HG02970 (cell line): ENCODE results near the gene IPO13.

Source experiments
- ATAC-seq: cut with Tn5 transposase; IDR thresholded peaks from one replicate; pipeline ENCODE4 v1.9.1; 2021; ENCODE audit warnings: mild to moderate bottlenecking, moderate library complexity, moderate number of reproducible peaks; ENCODE audit not compliant: unreplicated experiment, low FRiP score

IPO13 gene

DNA sequence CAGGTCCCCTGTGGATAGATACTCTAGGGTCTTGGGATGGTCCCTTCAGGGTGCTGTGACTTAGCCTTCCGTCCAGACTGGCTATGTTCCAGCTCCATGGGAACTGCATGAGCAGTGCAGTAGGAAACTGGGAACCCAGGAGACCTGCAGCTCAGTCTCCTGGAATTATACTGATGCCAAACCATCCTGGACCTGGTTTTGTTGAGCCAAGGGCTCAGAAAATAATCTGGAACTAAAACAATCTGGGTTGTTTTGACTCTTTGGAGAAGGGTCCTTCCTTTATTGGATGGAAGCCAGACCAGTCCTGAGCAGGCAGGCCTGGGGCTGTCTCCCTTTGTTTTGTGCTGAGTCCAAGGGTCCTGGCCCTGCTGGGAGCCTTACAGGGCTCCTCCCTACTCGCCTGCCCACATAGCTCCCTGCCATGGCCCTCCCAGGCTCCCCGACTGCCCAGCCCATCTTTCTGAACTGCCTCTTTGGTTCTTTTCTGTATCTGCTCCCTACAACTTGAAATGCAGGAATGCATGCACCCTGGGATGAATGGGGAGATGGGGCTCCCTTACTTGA, 1.2 kb downstream of the IPO13 start:
- no peak for ATAC-seq

DNA sequence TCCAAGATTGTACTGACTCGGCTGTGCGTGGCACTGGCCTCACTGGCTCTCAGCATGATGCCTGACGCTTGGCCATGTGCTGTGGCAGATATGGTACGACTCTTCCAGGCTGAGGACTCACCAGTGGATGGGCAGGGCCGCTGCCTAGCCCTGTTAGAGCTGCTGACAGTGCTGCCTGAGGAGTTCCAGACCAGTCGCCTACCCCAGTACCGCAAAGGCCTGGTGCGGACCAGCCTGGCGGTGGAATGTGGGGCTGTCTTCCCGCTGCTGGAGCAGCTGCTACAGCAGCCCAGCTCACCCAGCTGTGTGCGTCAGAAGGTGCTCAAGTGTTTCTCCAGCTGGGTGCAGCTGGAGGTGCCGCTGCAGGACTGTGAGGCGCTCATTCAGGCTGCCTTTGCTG, 2.9 kb downstream of the IPO13 start:
- ATAC-seq, result no peak

GRCh38 chr1:43951021-43951985, 4.6 kb downstream of the IPO13 start:
- no peak for ATAC-seq

GRCh38 chr1:43952731-43953346, 6.1 kb downstream of the IPO13 start:
- ATAC-seq, result no peak

DNA sequence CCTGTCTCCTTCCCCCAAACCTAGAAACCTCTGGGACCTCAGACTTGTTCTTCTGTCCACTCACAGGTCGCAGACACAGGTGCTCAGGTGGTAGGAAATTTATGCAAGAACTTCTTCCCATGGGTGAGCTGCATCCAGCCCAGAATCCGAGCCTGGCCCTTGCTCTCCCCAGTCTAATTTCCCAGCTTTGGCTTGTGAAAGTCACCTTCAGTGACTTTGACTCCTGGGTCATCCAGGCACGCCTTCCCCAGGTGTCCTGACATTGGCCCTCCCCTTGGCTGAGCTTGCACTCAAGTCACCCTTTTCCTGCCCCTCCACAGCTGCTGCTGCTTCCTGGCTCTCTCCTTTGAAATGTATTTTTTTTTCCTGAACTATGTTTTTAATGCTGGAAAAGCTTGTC, 6.6 kb downstream of the IPO13 start:
- no peak for ATAC-seq

GRCh38 chr1:43954036-43954435, 7.3 kb downstream of the IPO13 start:
- ATAC-seq, result no peak

DNA sequence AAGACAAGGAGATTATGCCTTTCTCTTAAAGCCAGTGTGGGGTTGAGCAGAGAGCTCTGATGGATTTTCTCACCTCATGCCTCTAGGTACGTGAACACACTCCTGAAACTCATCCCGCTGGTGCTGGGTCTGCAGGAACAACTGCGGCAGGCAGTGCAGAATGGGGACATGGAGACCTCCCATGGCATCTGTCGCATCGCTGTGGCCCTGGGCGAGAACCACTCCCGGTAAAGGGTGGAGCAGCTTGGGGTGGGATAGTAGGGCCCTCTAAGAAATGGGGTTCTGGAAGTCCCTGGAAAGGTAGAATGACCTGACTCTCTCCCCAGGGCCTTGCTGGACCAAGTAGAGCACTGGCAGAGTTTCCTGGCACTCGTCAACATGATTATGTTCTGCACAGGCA, 9.5 kb downstream of the IPO13 start:
- no peak for ATAC-seq

GRCh38 chr1:43957407-43958040, 10.8 kb downstream of the IPO13 start:
- no peak for ATAC-seq

DNA sequence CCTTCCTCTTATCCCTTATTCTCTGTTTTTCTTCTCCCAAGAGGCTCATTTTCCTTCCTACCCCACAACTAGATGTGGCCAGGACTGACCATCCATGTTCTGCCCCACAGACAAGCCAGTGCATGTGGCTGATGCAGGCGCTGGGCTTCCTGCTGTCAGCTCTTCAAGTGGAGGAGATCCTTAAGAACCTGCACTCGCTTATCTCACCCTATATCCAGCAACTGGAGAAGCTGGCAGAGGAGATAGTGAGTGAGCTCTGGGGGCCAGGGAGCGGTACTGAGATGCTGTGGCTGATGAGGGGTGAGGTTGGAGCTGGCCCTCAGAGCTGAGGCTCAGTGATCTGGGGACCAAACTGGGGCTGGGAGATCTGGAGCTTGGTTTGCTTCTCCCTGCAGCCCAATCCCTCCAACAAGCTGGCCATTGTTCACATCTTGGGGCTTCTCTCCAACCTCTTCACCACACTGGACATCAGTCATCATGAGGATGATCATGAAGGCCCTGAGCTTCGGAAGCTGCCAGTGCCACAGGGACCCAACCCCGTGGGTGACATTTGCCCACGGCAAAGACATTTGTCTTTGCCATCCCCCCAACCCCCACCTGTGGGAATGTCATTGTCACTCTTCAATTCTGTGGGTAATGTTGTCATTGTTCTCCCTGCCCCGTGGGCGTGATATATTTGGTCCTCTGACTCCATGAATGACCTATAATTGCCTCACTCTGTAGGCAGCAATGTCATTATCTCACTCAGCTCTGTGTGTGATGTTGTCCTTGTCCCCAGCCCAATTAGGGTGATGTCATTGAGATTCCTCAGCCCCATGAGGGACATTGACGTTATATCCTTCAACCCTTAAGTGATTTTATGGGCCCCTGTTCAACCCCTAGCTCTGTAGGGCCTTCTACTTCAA, 11.9 kb downstream of the IPO13 start:
- ATAC-seq, result no peak

- no peak for ATAC-seq
These were observed 14.0 kb downstream of the IPO13 start for GRCh38 chr1:43960798-43961197.

DNA sequence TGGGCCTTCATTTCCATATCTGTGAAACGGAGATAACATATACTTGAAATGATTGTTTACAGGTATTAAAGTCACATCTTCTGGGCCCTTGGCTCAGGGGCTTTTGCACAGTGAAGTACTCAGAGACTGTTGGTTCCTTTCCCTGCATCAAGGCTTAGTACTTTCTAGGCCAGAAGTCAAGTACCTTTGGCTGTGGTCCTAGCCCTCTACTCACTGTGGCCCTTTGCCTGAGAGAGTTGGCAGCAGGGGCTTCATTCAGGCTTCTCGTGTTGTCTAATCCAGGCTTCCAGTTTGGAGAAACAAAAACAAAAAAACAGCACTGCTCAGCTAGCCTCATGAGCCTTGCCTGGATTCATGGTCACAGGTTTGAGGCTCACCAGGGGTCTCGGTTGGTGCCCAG, 14.9 kb downstream of the IPO13 start:
- ATAC-seq, result no peak

DNA sequence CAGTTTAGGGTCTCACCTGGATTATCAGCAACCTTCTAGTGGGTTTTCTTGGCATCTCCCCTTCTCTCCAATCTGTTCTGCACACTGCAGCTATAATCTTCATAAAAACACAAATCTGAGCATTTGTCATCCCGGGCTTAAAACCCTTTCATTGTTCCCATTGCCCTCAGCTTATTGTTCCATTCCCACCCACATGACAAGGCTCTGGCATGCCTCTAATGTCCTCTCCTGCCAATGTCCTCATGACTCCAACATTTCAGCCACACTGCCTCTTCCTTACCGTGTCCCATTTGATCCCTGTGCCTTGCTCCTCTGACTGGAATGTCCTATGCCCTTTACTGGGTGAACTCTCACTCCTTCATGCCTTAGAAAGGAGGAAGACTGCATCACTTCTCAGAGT, 15.6 kb downstream of the IPO13 start:
- no peak for ATAC-seq

- no peak for ATAC-seq
These were observed 16.3 kb downstream of the IPO13 start for GRCh38 chr1:43963006-43963405.

GRCh38 chr1:43963890-43964289, 17.1 kb downstream of the IPO13 start:
- no peak for ATAC-seq

GRCh38 chr1:43965316-43965715, 18.6 kb downstream of the IPO13 start:
- ATAC-seq, result no peak

DNA sequence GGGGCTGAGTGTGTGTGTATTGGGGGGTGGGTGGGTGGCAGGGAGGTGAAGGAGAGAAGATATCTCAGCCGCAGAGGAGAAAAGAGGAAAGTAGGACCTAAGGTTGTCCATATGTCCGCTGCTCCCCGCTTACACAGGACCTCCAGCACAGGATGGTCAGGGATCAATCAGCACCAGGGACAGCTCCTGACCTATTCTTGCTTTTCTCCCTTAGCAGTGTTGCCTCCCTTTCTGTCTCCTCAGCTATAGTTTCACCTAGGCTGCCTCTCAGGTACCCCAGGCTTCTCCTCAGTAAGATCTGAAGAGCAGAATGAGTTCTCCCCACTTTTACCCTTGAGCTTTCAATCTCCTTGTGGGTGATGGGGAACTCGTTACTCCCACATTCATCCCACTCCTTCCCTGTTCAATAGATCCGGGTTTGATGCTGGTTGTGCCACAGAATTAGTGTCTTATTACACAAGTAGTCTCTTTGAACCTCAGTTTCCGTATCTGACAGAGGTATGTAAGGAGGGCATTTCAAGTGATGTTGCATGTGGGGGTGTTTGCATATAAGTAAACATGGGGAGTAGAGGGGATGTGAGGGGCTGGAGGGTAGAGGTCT, 21.7 kb downstream of the IPO13 start:
- ATAC-seq, result no peak

DNA sequence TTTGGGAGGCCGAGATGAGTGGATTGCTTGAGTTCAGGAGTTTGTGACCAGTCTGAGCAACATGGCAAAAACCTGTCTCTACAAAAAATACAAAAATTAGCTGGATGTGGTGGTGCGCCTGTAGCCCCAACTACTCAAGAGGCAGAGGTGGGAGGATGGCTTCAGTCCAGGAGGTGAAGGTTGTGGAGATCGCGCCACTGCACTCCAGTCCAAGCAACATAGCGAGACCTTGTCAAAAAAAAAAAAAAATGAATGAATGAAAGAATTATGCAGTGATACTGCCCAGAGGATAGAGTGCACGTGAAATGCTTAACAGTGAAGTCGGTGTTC, 22.6 kb downstream of the IPO13 start:
- ATAC-seq, result no peak

DNA sequence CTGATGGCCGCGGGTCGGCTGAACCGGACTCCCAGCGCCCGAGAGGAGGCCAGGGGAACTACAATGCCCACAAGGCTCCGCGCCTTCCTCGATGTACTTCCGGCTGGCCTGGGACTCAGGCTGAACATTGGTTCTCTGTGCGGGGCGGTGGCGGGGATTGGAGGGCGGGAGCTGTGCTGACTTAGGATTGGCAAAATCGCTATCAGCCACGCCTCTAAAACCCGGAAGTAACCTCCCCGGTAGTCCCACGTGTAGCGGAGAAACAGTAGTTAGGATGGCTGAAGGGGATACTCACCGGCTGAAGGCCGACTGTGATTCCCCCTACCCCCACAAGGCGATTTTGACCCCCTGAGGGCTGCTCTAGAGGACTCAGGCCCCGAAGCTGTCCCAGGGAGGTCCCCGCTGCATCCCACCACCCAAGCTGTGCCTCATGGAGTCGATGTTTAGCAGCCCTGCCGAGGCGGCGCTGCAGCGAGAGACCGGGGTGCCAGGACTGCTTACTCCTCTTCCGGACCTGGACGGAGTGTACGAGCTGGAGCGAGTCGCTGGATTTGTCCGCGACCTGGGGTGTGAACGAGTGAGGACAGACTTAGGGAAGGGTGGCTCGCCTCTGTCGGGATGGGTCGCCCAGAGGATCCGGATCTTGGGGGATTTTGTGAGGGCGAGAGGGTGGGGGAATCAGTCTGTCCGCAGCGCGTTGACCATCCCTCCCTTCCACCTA, 23.2 kb downstream of the IPO13 start, which contains the start of gene DPH2:
TSS of gene DPH2 (plus strand) at position 265 of the 721 bp plus-strand sequence. CDS start at position 431, 166 bp downstream.
- peak; percentile 79 for ATAC-seq

- no peak for ATAC-seq
These were observed 23.8 kb downstream of the IPO13 start for GRCh38 chr1:43970502-43970901.
